DND-41 (cell line): ENCODE data around the gene C11orf98.
"Not testable (repeated sequence)": the region's sequence is repeated elsewhere in the genome, so short reads cannot be mapped to it uniquely, and the experiment has no call there.

ENCODE experiments used
- ATAC-seq: fragments of 200-7000 bp; cut with Tn5 transposase; 3 replicates; pipeline ENCODE4 v1.9.1; 2021; ENCODE audit warnings: low read depth; ENCODE audit not compliant: insufficient read depth
- DNase-seq: peaks from one replicate; pipeline ENCODE4 v3.0.0-alpha.2; 2020
- H2AFZ ChIP-seq: 2 replicates; pipeline ENCODE4 v1.6.0; 2012; ENCODE audit warnings: low read depth, low read length
- H3K27ac ChIP-seq: 2 replicates; pipeline ENCODE4 v1.5.1; 2012; ENCODE audit warnings: low read length, inconsistent platforms
- H3K27me3 ChIP-seq: fragments of 200-600 bp; sonication (generic); 2 replicates; pipeline ENCODE4 v1.6.0; 2012; ENCODE audit warnings: low read length, mild to moderate bottlenecking, inconsistent platforms; ENCODE audit not compliant: insufficient read depth, poor library complexity
- H3K36me3 ChIP-seq: 2 replicates; pipeline ENCODE4 v1.5.1; 2012; ENCODE audit warnings: low read length, inconsistent platforms; ENCODE audit not compliant: insufficient read depth
- H3K4me1 ChIP-seq: 2 replicates; pipeline ENCODE4 v1.5.1; 2012; ENCODE audit warnings: mild to moderate bottlenecking, low read length; ENCODE audit not compliant: insufficient read depth
- H3K4me2 ChIP-seq: 2 replicates; pipeline ENCODE4 v1.6.0; 2012; ENCODE audit warnings: mild to moderate bottlenecking, moderate library complexity, low read length, inconsistent platforms; ENCODE audit not compliant: insufficient read depth
- H3K4me3 ChIP-seq, 2 experiments: fragments of 200-600 bp in 1 of 2; shearing (Covaris generic) in 1 of 2; 2 replicates each; pipeline ENCODE4 v1.5.1; 2012 to 2016; ENCODE audit warnings: inconsistent platforms in 2 of 2, low read length in 2 of 2, mild to moderate bottlenecking in 2 of 2, low read depth in 1 of 2, moderate library complexity in 1 of 2
- H3K79me2 ChIP-seq: 2 replicates; pipeline ENCODE4 v1.6.0; 2012; ENCODE audit warnings: low read length, inconsistent platforms; ENCODE audit not compliant: insufficient read depth
- H3K9ac ChIP-seq: 2 replicates; pipeline ENCODE4 v1.6.0; 2012; ENCODE audit warnings: low read depth, mild to moderate bottlenecking, inconsistent platforms, low read length, moderate library complexity
- H3K9me3 ChIP-seq: 2 replicates; pipeline ENCODE4 v1.5.1; 2012; ENCODE audit warnings: low read length, moderate library complexity, mild to moderate bottlenecking, inconsistent platforms; ENCODE audit not compliant: insufficient read depth, severe bottlenecking
- H4K20me1 ChIP-seq: 2 replicates; pipeline ENCODE4 v1.6.0; 2012; ENCODE audit warnings: low read length; ENCODE audit not compliant: insufficient read depth
- CTCF ChIP-seq: IDR thresholded peaks from 2 replicates; pipeline ENCODE4 v1.5.1; 2012; ENCODE audit warnings: borderline replicate concordance, low read length, moderate library complexity, mild to moderate bottlenecking; ENCODE audit not compliant: poor library complexity, severe bottlenecking; ENCODE audit errors: extremely low read depth
- EZH2 ChIP-seq: IDR thresholded peaks from 3 replicates; pipeline ENCODE4 v1.6.1; 2012; ENCODE audit warnings: borderline replicate concordance, low read depth, mild to moderate bottlenecking, moderate library complexity, low read length, inconsistent platforms; ENCODE audit not compliant: severe bottlenecking

The C11orf98 gene

GRCh38 chr11:62705880-62706849 lies 41.2 kb upstream of the C11orf98 start:
- peak overlapping the region; percentile 83 for H3K9ac ChIP-seq
- H3K9me3 ChIP-seq: no peaks in the 10 kb centered on the region
- no peaks in the 10 kb centered on the region for H3K27me3 ChIP-seq
- peak; percentile 97 for DNase-seq
- peak overlapping the region; percentile 94 for H2AFZ ChIP-seq
- ATAC-seq: peak; percentile 78
- no peaks in the 10 kb centered on the region for H4K20me1 ChIP-seq
- H3K36me3 ChIP-seq: peaks cover 14% of the 10 kb centered on the region
- H3K4me3 ChIP-seq: peak overlapping the region; percentile 44 to 88
- peak overlapping the region; percentile 96 for H3K27ac ChIP-seq
- H3K79me2 ChIP-seq: peaks cover 22% of the 10 kb centered on the region
- no peak for TF ChIP-seq EZH2
- no peak for TF ChIP-seq CTCF
- peaks cover 52% of the 10 kb centered on the region for H3K4me1 ChIP-seq
- peak overlapping the region; percentile 97 for H3K4me2 ChIP-seq

- Histone ChIP-seq H3K79me2 (peaks cover 22% of the 10 kb centered on the region), H4K20me1 (no peaks in the 10 kb centered on the region), H2AFZ (peak overlapping the region; percentile 94), H3K4me3 (peak overlapping the region; percentile 44 to 88), H3K27ac (peak overlapping the region; percentile 96), H3K36me3 (peaks cover 13% of the 10 kb centered on the region), H3K27me3 (no peaks in the 10 kb centered on the region), H3K9me3 (no peaks in the 10 kb centered on the region), H3K9ac (peak overlapping the region; percentile 83), H3K4me1 (peaks cover 49% of the 10 kb centered on the region), H3K4me2 (peak overlapping the region; percentile 97)
- no peak for DNase-seq
- ATAC-seq: no peak
- TF ChIP-seq CTCF (no peak), EZH2 (no peak)
Measured at GRCh38 chr11:62705413-62705812, 40.4 kb upstream of the C11orf98 start.

GRCh38 chr11:62703921-62704320 lies 38.9 kb upstream of the C11orf98 start:
- H2AFZ ChIP-seq, H3K27me3 ChIP-seq, H3K9me3 ChIP-seq, H4K20me1 ChIP-seq, H3K4me2 ChIP-seq, H3K9ac ChIP-seq, ATAC-seq, DNase-seq, H3K27ac ChIP-seq, H3K4me3 ChIP-seq, H3K36me3 ChIP-seq: not testable (repeated sequence)
- Histone ChIP-seq H3K4me1 (peaks cover 37% of the 10 kb centered on the region), H3K79me2 (peaks cover 19% of the 10 kb centered on the region)

GRCh38 chr11:62702246-62702645 lies 37.2 kb upstream of the C11orf98 start:
- H3K36me3 ChIP-seq: peaks cover 6% of the 10 kb centered on the region; the same call in 1 of the 2 replicates
- TF ChIP-seq CTCF (no peak), EZH2 (no peak)
- DNase-seq (no peak), ATAC-seq (no peak)
- H3K4me1 ChIP-seq: peaks cover 20% of the 10 kb centered on the region
- no peaks in the 10 kb centered on the region for H3K9me3 ChIP-seq
- H3K9ac ChIP-seq: no peak overlapping the region
- no peak overlapping the region for H3K4me2 ChIP-seq
- no peak overlapping the region for H3K27ac ChIP-seq
- H2AFZ ChIP-seq: no peak overlapping the region
- no peaks in the 10 kb centered on the region for H4K20me1 ChIP-seq
- H3K4me3 ChIP-seq: no peak overlapping the region
- H3K79me2 ChIP-seq: peaks cover 8% of the 10 kb centered on the region
- H3K27me3 ChIP-seq: no peaks in the 10 kb centered on the region
